Stimulated activated effector memory CD8-positive, alpha-beta T cell treated with anti-CD3 and anti-CD28 coated beads, Interleukin-12 subunit alpha, Interleukin-12 subunit beta, amount 100 ng/mL, for 72 hours (primary cell): ENCODE measurements around the gene SYDE2.

Source experiments
- ATAC-seq: fragments of 150-1000 bp; cut with Tn5 transposase; 2 replicates; pipeline ENCODE4 v1.10.0; 2021
- DNase-seq, 2 donors: peaks; one replicate each; pipeline ENCODE4 v3.0.0; 2021 to 2022; ENCODE audit warnings: low spot score in 2 of 2
- H3K27ac Mint-ChIP-seq: one replicate; pipeline ENCODE4 v1.8.0; 2022; ENCODE audit warnings: mild to moderate bottlenecking, mixed read lengths
- H3K36me3 Mint-ChIP-seq: one replicate; pipeline ENCODE4 v1.8.0; 2022; ENCODE audit warnings: mild to moderate bottlenecking, mixed read lengths
- H3K4me1 Mint-ChIP-seq: one replicate; pipeline ENCODE4 v1.8.0; 2022; ENCODE audit warnings: mixed read lengths
- H3K4me3 Mint-ChIP-seq: one replicate; pipeline ENCODE4 v1.8.0; 2022; ENCODE audit warnings: mild to moderate bottlenecking, mixed read lengths
- H3K9me3 Mint-ChIP-seq: one replicate; pipeline ENCODE4 v1.8.0; 2022; ENCODE audit warnings: mixed read lengths

Gene SYDE2

DNA sequence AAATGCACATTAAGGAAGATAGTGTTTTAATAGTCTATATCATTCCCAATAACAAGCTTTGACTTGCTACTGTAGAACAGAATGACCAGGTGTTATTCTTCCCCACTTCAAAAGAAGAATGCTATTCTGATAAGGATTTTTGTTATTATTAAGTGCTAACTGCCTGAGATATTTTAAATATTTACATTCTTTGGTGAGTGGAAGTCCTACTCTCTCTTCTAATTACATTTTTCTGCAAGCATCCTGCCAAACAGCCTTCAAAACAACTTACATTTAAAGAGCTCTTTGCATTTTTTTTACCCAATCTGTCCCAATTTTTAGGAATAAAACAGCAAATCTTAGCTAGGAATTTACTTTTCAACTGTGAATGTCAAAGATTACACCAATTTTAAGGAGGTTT is 23.5 kb upstream of the SYDE2 start:
- H3K27ac Mint-ChIP-seq: no peak overlapping the region
- H3K9me3 Mint-ChIP-seq: no peaks in the 10 kb centered on the region
- no peaks in the 10 kb centered on the region for H3K36me3 Mint-ChIP-seq
- ATAC-seq (no peak), DNase-seq (no peak)
- no peaks in the 10 kb centered on the region for H3K4me1 Mint-ChIP-seq
- no peak overlapping the region for H3K4me3 Mint-ChIP-seq

GRCh38 chr1:85223334-85223733 is 22.5 kb upstream of the SYDE2 start:
- ATAC-seq (no peak), DNase-seq (no peak)
- no peaks in the 10 kb centered on the region for H3K4me1 Mint-ChIP-seq
- H3K27ac Mint-ChIP-seq: no peak overlapping the region
- H3K36me3 Mint-ChIP-seq: no peaks in the 10 kb centered on the region
- no peaks in the 10 kb centered on the region for H3K9me3 Mint-ChIP-seq
- no peak overlapping the region for H3K4me3 Mint-ChIP-seq

- no peak overlapping the region for H3K4me3 Mint-ChIP-seq
- no peak for ATAC-seq
- no peaks in the 10 kb centered on the region for H3K4me1 Mint-ChIP-seq
- DNase-seq: no peak
- no peaks in the 10 kb centered on the region for H3K9me3 Mint-ChIP-seq
- H3K36me3 Mint-ChIP-seq: no peaks in the 10 kb centered on the region
- H3K27ac Mint-ChIP-seq: no peak overlapping the region
Measured at GRCh38 chr1:85220756-85221201, 20.0 kb upstream of the SYDE2 start.

DNA sequence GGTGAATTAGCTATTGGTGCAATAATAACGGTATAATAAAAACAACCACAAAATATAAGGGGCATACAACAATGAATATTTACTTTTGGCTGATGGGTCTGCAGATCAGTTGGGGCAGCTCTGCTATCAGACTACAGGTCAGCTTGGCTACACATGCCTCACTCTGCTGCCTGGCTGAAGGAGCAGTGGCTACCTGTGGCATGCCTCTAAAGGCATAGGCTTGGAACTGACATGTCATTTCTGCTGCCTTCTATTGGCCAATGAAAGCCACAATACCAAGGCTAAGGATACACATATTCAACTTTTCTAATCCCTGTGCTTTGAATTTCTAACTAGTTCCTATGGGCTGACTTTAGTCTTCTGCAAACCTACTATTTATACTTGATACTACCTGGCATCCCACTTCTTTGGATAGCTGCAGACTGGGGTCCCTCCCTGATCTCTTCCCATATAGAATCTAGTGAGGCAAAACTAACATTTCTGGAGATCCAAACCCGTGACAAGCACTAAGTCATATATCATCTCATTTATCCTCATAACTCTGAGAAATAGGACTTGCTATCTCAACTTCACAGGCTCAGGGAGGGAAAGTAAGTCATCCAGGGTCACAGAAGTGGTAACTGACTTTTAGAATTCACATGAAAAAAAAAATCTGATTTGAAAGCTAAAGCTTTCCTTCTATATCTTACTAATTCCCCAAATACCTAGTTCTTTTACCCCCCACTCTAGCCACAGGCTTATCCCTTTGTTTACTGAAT is 19.2 kb upstream of the SYDE2 start:
- H3K4me3 Mint-ChIP-seq: no peak overlapping the region
- DNase-seq (no peak), ATAC-seq (peak; percentile 21)
- H3K36me3 Mint-ChIP-seq: no peaks in the 10 kb centered on the region
- H3K27ac Mint-ChIP-seq: no peak overlapping the region
- no peaks in the 10 kb centered on the region for H3K4me1 Mint-ChIP-seq
- H3K9me3 Mint-ChIP-seq: no peaks in the 10 kb centered on the region

DNA sequence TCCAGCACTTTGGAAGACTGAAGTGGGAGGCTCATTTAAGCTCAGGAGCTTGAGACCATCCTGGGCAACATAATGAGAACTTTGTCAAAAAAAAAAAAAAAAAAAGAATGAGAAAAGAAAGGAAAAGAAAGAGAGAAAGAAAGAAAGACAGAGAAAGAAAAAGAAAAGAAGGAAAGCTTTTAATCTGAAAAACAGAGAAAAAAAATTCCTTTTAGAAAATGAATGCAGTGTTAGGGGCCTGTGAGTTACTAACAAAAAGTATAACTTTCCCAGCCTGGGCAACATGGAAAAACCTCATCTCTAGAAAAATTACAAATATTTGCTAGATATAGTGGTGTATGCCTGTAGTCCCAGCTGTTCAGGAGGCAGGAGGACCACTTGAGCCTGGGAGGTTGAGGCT is 15.9 kb upstream of the SYDE2 start:
- ATAC-seq (no peak), DNase-seq (no peak)
- no peaks in the 10 kb centered on the region for H3K36me3 Mint-ChIP-seq
- H3K4me1 Mint-ChIP-seq: no peaks in the 10 kb centered on the region
- H3K9me3 Mint-ChIP-seq: no peaks in the 10 kb centered on the region
- H3K27ac Mint-ChIP-seq: no peak overlapping the region
- no peak overlapping the region for H3K4me3 Mint-ChIP-seq

DNA sequence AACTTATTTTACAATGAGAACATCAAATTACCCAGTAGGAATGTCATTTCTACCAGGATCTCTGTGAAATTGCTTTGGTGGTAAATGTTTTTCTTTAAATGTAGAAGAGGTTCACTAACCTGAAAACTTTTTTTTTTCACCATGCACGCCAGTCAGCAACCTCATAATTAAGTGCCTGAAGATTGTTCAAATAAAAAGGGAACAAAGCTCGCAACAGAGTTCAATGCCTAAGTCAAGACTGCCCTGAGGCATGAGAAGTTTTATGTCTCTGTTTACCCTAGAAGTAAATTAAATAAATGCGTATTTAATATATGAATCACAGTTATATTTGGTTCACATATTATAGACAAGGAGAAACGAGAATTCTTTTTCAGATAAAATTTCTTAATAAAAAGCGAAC is 13.8 kb upstream of the SYDE2 start:
- no peak for ATAC-seq
- Mint-ChIP-seq H3K36me3 (no peaks in the 10 kb centered on the region), H3K4me3 (no peak overlapping the region), H3K9me3 (no peaks in the 10 kb centered on the region), H3K27ac (no peak overlapping the region), H3K4me1 (no peaks in the 10 kb centered on the region)
- no peak for DNase-seq

DNA sequence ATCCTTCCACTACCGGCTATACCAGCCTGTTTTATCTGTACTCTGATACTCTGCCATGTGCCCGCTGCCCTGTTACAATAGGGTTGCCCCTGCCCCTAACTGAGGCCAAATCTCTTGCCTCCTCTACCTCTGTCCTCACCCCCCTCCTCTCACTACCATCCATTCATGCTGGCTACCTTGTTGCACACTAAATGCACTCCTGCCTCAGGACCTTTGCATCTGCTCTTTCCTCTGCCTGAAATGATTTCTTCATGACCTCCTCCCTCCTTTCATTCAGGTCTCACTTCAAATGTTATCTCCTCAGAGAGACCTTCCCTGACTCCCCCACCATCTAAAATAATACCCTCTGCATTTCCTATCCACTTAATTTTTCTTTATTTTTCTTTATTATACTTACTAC is 7.7 kb upstream of the SYDE2 start:
- Mint-ChIP-seq H3K27ac (no peak overlapping the region), H3K36me3 (no peaks in the 10 kb centered on the region), H3K9me3 (no peaks in the 10 kb centered on the region), H3K4me3 (no peak overlapping the region), H3K4me1 (no peaks in the 10 kb centered on the region)
- no peak for DNase-seq
- ATAC-seq: no peak

GRCh38 chr1:85203573-85204171 is 2.9 kb upstream of the SYDE2 start:
- DNase-seq (no peak), ATAC-seq (no peak)
- Mint-ChIP-seq H3K4me3 (no peak overlapping the region), H3K36me3 (no peaks in the 10 kb centered on the region), H3K27ac (no peak overlapping the region), H3K4me1 (peaks cover 6% of the 10 kb centered on the region), H3K9me3 (no peaks in the 10 kb centered on the region)

DNA sequence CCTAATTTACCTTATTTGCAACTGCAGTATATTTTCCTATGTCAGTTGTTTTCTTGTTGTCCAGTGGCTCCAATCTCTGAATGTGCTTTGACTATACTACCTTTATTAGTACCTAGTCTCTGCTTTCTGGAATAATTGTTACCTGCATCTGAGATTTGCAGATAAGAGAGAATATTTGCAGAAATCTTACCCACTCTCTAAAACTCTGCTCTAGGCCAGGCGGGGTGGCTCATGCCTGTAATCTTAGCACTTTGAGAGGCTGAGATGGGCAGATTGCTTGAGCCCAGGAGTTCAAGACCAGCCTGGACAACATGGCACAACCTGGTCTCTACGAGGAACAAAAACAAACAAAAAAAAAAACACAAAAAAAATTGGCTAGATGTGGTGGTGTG is 2.0 kb upstream of the SYDE2 start:
- DNase-seq (no peak), ATAC-seq (no peak)
- Mint-ChIP-seq H3K36me3 (no peaks in the 10 kb centered on the region), H3K4me1 (peaks cover 9% of the 10 kb centered on the region), H3K9me3 (no peaks in the 10 kb centered on the region), H3K27ac (no peak overlapping the region), H3K4me3 (no peak overlapping the region)

DNA sequence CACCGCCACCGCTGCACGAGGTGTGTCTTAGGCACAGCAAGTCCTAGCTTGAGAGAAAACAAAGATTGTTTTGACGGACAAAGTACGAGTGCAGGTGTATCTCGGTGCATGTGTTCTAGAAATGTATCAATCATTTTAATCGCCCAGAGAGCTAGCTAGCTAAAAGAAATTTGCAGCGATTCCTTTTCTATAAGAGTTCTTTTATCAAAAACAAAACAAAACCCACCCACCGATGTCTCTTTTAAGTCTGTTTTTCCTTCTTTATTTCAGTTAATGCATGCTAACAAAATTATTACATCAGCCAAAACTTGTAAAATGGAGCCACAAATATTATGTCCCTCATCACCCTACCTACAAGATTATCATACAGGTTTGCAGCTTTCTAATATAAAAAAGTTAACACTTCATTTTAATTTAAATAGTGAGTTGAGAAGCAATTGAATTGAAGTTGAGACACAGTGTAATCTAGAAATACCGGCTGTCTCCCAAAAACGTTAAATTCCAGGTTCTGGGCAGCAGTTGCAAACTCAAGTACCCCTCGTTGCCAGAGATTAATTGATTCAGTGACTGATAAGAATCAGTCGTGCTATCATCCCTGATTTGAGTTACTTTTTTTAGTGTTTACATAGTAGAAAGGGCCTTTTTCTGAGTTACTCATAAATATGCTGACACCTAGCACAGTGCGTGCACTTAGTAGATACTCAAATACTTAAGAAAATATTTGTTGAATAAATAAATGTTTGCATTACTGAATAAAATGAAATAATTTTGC is 1.5 kb upstream of the SYDE2 start:
- ATAC-seq (peak; percentile 20), DNase-seq (no peak)
- Mint-ChIP-seq H3K4me1 (peaks cover 12% of the 10 kb centered on the region), H3K36me3 (no peaks in the 10 kb centered on the region), H3K9me3 (no peaks in the 10 kb centered on the region), H3K4me3 (peak overlapping the region; percentile 80), H3K27ac (no peak overlapping the region)

DNA sequence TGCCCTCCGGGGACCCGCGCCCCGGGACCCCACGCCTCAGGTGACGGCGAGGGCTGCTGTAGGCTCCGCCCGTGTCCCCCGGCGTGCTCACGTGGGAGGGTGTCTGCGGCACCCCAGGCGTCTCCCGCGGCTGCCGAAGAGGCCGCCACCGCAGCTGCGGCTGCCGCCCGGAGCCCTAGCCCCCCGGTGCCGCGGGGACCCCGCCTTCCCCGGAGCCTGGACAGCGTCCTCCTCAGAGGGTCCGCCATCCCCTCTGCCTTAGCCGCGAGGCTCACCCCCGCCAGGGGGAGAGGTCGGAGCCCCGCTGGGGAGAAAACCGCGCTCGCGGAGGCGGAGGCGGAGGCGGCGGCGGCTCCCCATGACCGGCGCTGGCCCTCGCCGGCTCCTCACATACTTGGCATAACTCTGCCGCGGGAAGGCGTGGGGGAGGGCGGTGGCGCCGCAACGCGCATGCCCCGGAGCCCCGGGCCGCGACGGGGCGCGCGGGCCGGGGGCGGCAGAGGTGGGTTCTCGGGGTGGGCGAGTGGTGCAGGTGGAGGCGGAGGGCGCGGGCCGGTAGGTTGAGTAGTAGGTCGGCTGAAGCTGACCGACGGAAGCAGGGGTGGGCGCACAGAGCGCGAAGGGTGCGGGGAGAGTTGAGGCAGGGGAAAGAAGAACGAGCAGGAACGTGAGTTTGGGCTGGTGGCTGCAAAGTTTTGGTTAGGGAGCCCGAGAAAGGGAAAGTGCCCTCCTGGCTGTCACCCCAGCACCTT is 700 bp upstream of the SYDE2 start:
- DNase-seq: peak; percentile 39 to 76
- Mint-ChIP-seq H3K36me3 (no peaks in the 10 kb centered on the region), H3K9me3 (no peaks in the 10 kb centered on the region), H3K4me3 (peak overlapping the region; percentile 80), H3K4me1 (peaks cover 12% of the 10 kb centered on the region), H3K27ac (no peak overlapping the region)
- peak; percentile 74 for ATAC-seq

DNA sequence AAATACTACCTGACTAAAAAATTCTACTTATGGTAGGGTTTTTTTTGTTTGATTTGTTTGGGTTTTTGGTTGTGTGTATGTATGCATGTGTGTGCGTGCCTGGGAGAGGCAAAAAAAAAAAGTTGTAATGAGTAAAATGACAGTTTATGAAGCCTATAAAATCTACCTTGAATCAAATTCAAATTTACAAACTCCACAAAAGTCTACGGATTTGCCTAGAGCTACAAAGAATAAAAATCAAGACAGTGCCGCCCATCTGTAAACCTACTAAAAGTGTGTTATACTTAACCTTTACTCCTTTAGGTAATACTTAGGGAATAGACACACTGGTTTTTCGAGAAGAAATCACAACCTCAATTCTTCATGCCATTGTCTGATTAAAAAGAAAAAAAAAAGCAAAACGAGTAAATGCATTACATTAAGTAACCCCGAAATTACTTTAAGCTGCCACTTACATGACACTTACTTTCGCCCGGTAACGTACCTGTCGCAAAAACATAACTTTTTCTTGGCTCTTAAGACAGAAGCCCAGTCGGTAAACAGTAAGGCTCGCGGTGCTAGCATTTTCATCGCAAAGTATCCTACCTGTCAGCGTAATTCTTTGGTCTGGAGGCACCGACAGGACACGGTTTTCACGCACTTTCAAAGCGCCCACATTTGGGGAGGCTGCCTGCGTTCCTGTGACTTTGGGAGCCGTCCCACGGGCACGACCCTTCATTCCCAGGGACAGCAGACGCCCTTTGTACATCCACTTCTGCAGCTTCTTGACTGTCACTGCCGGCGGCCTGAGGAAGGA is 951 bp downstream of the SYDE2 start:
- Mint-ChIP-seq H3K27ac (no peak overlapping the region), H3K36me3 (no peaks in the 10 kb centered on the region), H3K9me3 (no peaks in the 10 kb centered on the region), H3K4me3 (peak overlapping the region; percentile 80), H3K4me1 (peaks cover 12% of the 10 kb centered on the region)
- DNase-seq (no peak), ATAC-seq (no peak)

DNA sequence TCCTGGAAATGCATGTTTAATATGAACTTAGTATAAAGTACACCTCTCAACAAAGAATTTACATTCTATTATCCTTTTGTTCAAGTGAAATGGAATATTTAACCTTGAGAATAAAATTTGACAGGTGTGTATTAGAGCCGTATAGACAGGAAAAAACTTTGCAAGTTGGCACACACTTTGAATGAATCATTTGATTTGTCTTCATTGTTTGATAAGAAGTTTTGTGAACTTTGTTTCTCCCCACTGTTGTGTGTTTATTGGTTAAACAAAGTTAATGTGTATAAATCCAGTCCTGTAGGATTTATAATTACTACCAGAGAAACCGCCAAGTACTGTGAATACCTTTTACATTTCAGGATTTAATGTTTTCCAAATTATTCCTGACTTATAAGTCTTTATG is 2.0 kb downstream of the SYDE2 start:
- Mint-ChIP-seq H3K4me3 (no peak overlapping the region), H3K9me3 (no peaks in the 10 kb centered on the region), H3K36me3 (no peaks in the 10 kb centered on the region), H3K27ac (no peak overlapping the region), H3K4me1 (peaks cover 12% of the 10 kb centered on the region)
- DNase-seq (no peak), ATAC-seq (no peak)

- peaks cover 6% of the 10 kb centered on the region for H3K4me1 Mint-ChIP-seq
- H3K36me3 Mint-ChIP-seq: no peaks in the 10 kb centered on the region
- no peaks in the 10 kb centered on the region for H3K9me3 Mint-ChIP-seq
- DNase-seq: no peak
- ATAC-seq: no peak
- no peak overlapping the region for H3K4me3 Mint-ChIP-seq
- H3K27ac Mint-ChIP-seq: no peak overlapping the region
Measured at GRCh38 chr1:85196358-85196757, 4.5 kb downstream of the SYDE2 start.

- H3K4me1 Mint-ChIP-seq: peaks cover 6% of the 10 kb centered on the region
- H3K4me3 Mint-ChIP-seq: no peak overlapping the region
- H3K36me3 Mint-ChIP-seq: no peaks in the 10 kb centered on the region
- H3K9me3 Mint-ChIP-seq: no peaks in the 10 kb centered on the region
- no peak for ATAC-seq
- DNase-seq: no peak
- no peak overlapping the region for H3K27ac Mint-ChIP-seq
Measured at GRCh38 chr1:85195703-85196102, 5.1 kb downstream of the SYDE2 start.
